ENCODE data around the gene GNA12.
"Not testable (repeated sequence)": the region's sequence is repeated elsewhere in the genome, so short reads cannot be mapped to it uniquely, and the experiment has no call there.

The GNA12 gene

GRCh38 chr7:2734751-2735571 lies 109.1 kb downstream of the GNA12 start:
- Histone ChIP-seq H3K9ac (ENCODE audit: low read length) (no peak overlapping the region), H3K4me3 (ENCODE audit: low read length) (peak overlapping the region; percentile 25), H3K27ac (ENCODE audit: low read depth, low read length) (peak overlapping the region; percentile 61), H3K4me1 (ENCODE audit: control insufficient read depth, insufficient read depth, low read length) (peaks cover 22% of the 10 kb centered on the region), H3K27me3 (ENCODE audit: control insufficient read depth, insufficient read depth, low read length) (no peaks in the 10 kb centered on the region), H3K36me3 (ENCODE audit: control insufficient read depth, insufficient read depth, low read length) (peaks cover 10% of the 10 kb centered on the region)

- peaks cover 28% of the 10 kb centered on the region for H3K4me1 ChIP-seq (ENCODE audit: control insufficient read depth, insufficient read depth, low read length)
- H3K27ac ChIP-seq (ENCODE audit: low read depth, low read length): peak overlapping the region; percentile 61
- no peak overlapping the region for H3K9ac ChIP-seq (ENCODE audit: low read length)
Measured at GRCh38 chr7:2734084-2734686, 109.9 kb downstream of the GNA12 start.

GRCh38 chr7:2732959-2733584 lies 111.0 kb downstream of the GNA12 start:
- Histone ChIP-seq H3K4me1 (ENCODE audit: control insufficient read depth, insufficient read depth, low read length) (peaks cover 34% of the 10 kb centered on the region), H3K36me3 (ENCODE audit: control insufficient read depth, insufficient read depth, low read length) (peaks cover 10% of the 10 kb centered on the region), H3K9ac (ENCODE audit: low read length) (no peak overlapping the region), H3K27me3 (ENCODE audit: control insufficient read depth, insufficient read depth, low read length) (no peaks in the 10 kb centered on the region), H3K27ac (ENCODE audit: low read depth, low read length) (no peak overlapping the region), H3K4me3 (ENCODE audit: low read length) (no peak overlapping the region)

More at GRCh38 chr7:2734084-2734686, 109.9 kb downstream of the GNA12 start:
- Histone ChIP-seq H3K36me3 (ENCODE audit: control insufficient read depth, insufficient read depth, low read length) (peaks cover 10% of the 10 kb centered on the region), H3K27me3 (ENCODE audit: control insufficient read depth, insufficient read depth, low read length) (no peaks in the 10 kb centered on the region), H3K4me3 (ENCODE audit: low read length) (no peak overlapping the region)

GRCh38 chr7:2732388-2732787 lies 111.7 kb downstream of the GNA12 start:
- H3K27me3 ChIP-seq (ENCODE audit: control insufficient read depth, insufficient read depth, low read length): no peaks in the 10 kb centered on the region
- peaks cover 10% of the 10 kb centered on the region for H3K36me3 ChIP-seq (ENCODE audit: control insufficient read depth, insufficient read depth, low read length)
- H3K4me3 ChIP-seq (ENCODE audit: low read length): no peak overlapping the region
- H3K9ac ChIP-seq (ENCODE audit: low read length): no peak overlapping the region
- peaks cover 34% of the 10 kb centered on the region for H3K4me1 ChIP-seq (ENCODE audit: control insufficient read depth, insufficient read depth, low read length)
- no peak overlapping the region for H3K27ac ChIP-seq (ENCODE audit: low read depth, low read length)

GRCh38 chr7:2730846-2731770 lies 113.0 kb downstream of the GNA12 start:
- Histone ChIP-seq H3K9ac (ENCODE audit: low read length) (no peak overlapping the region), H3K36me3 (ENCODE audit: control insufficient read depth, insufficient read depth, low read length) (peaks cover 14% of the 10 kb centered on the region), H3K27me3 (ENCODE audit: control insufficient read depth, insufficient read depth, low read length) (no peaks in the 10 kb centered on the region), H3K4me3 (ENCODE audit: low read length) (no peak overlapping the region), H3K27ac (ENCODE audit: low read depth, low read length) (peak overlapping the region; percentile 92), H3K4me1 (ENCODE audit: control insufficient read depth, insufficient read depth, low read length) (peaks cover 34% of the 10 kb centered on the region)

GRCh38 chr7:2729893-2730716 lies 114.0 kb downstream of the GNA12 start:
- peak overlapping the region; percentile 92 for H3K27ac ChIP-seq (ENCODE audit: low read depth, low read length)
- peaks cover 28% of the 10 kb centered on the region for H3K4me1 ChIP-seq (ENCODE audit: control insufficient read depth, insufficient read depth, low read length)
- no peak overlapping the region for H3K9ac ChIP-seq (ENCODE audit: low read length)
- no peaks in the 10 kb centered on the region for H3K27me3 ChIP-seq (ENCODE audit: control insufficient read depth, insufficient read depth, low read length)
- peaks cover 14% of the 10 kb centered on the region for H3K36me3 ChIP-seq (ENCODE audit: control insufficient read depth, insufficient read depth, low read length)
- H3K4me3 ChIP-seq (ENCODE audit: low read length): peak overlapping the region; percentile 47

GRCh38 chr7:2729031-2729892 lies 114.8 kb downstream of the GNA12 start:
- H3K36me3 ChIP-seq (ENCODE audit: control insufficient read depth, insufficient read depth, low read length): peaks cover 14% of the 10 kb centered on the region
- no peaks in the 10 kb centered on the region for H3K27me3 ChIP-seq (ENCODE audit: control insufficient read depth, insufficient read depth, low read length)
- peak overlapping the region; percentile 92 for H3K27ac ChIP-seq (ENCODE audit: low read depth, low read length)
- H3K4me3 ChIP-seq (ENCODE audit: low read length): peak overlapping the region; percentile 47
- H3K9ac ChIP-seq (ENCODE audit: low read length): no peak overlapping the region
- H3K4me1 ChIP-seq (ENCODE audit: control insufficient read depth, insufficient read depth, low read length): peaks cover 19% of the 10 kb centered on the region

GRCh38 chr7:2728316-2729030 lies 115.6 kb downstream of the GNA12 start:
- Histone ChIP-seq H3K4me1 (ENCODE audit: control insufficient read depth, insufficient read depth, low read length) (peaks cover 17% of the 10 kb centered on the region), H3K9ac (ENCODE audit: low read length) (no peak overlapping the region), H3K27ac (ENCODE audit: low read depth, low read length) (peak overlapping the region; percentile 92), H3K4me3 (ENCODE audit: low read length) (peak overlapping the region; percentile 47), H3K36me3 (ENCODE audit: control insufficient read depth, insufficient read depth, low read length) (peaks cover 14% of the 10 kb centered on the region), H3K27me3 (ENCODE audit: control insufficient read depth, insufficient read depth, low read length) (no peaks in the 10 kb centered on the region)

GRCh38 chr7:2727206-2727605 lies 116.9 kb downstream of the GNA12 start:
- H3K9ac ChIP-seq (ENCODE audit: low read length); H3K4me3 ChIP-seq (ENCODE audit: low read length); H3K27ac ChIP-seq (ENCODE audit: low read depth, low read length); H3K27me3 ChIP-seq (ENCODE audit: control insufficient read depth, insufficient read depth, low read length): not testable (repeated sequence)
- Histone ChIP-seq H3K4me1 (ENCODE audit: control insufficient read depth, insufficient read depth, low read length) (peaks cover 17% of the 10 kb centered on the region), H3K36me3 (ENCODE audit: control insufficient read depth, insufficient read depth, low read length) (peaks cover 17% of the 10 kb centered on the region)

- no peak overlapping the region for H3K9ac ChIP-seq (ENCODE audit: low read length)
- peaks cover 17% of the 10 kb centered on the region for H3K4me1 ChIP-seq (ENCODE audit: control insufficient read depth, insufficient read depth, low read length)
- no peak overlapping the region for H3K4me3 ChIP-seq (ENCODE audit: low read length)
- no peaks in the 10 kb centered on the region for H3K27me3 ChIP-seq (ENCODE audit: control insufficient read depth, insufficient read depth, low read length)
- peaks cover 17% of the 10 kb centered on the region for H3K36me3 ChIP-seq (ENCODE audit: control insufficient read depth, insufficient read depth, low read length)
- H3K27ac ChIP-seq (ENCODE audit: low read depth, low read length): no peak overlapping the region
Measured at GRCh38 chr7:2726316-2727018, 117.6 kb downstream of the GNA12 start.
